Cardiac fibroblast (primary cell): ENCODE measurements around the gene NDC1.

Source experiments
- DNase-seq, 2 donors: peaks; one replicate each; pipeline versions ENCODE4 v3.0.0 to v3.0.0-alpha.2; 2010; ENCODE audit warnings: low read depth in 2 of 2
- H3K4me3 ChIP-seq, 2 donors: replicated peaks in 1 of 2; 1 replicate in 1 of 2; 2 replicates in 1 of 2; pipeline ENCODE4 v1.5.1; 2011; ENCODE audit warnings: low read depth in 2 of 2, low read length in 2 of 2, mild to moderate bottlenecking in 2 of 2, moderate library complexity in 1 of 2
- TF ChIP-seq, protein P1 (sequence below): IDR thresholded peaks from one replicate; pipeline ENCODE4 v1.5.1; 2011; ENCODE audit warnings: low read depth, mild to moderate bottlenecking, low read length, inconsistent platforms

Gene NDC1

DNA sequence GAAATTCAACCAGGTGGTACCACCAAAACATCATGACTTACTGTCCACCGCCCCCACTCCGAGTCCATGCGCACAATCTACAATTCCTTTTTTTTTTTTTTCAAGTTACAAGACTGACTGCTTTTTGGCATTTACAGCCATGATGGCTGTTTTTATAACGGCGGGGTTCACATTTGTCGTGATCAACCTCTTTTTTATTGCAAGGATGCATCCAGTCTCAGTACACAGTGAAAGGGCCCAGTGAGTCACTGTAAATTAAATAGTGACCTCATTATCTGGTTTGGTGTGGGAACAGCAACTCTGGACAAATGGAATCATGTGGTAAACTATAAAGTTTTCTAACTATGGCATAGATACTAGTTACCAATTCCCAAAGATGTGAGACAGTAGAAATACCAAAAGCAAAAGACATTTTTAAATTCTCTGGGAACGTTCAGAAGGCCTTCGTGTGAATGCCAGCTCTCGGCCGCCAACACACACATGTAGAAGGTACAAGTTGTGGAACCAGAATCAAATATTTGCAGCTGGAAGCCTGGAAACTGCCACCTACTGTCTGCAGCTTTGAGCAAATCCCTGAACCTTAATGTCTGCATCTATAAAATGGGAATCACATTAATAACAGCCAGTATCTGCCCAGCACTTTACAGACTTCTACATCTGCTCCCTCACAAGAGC, 104.0 kb downstream of the NDC1 start:
- TF ChIP-seq, protein P1, sequence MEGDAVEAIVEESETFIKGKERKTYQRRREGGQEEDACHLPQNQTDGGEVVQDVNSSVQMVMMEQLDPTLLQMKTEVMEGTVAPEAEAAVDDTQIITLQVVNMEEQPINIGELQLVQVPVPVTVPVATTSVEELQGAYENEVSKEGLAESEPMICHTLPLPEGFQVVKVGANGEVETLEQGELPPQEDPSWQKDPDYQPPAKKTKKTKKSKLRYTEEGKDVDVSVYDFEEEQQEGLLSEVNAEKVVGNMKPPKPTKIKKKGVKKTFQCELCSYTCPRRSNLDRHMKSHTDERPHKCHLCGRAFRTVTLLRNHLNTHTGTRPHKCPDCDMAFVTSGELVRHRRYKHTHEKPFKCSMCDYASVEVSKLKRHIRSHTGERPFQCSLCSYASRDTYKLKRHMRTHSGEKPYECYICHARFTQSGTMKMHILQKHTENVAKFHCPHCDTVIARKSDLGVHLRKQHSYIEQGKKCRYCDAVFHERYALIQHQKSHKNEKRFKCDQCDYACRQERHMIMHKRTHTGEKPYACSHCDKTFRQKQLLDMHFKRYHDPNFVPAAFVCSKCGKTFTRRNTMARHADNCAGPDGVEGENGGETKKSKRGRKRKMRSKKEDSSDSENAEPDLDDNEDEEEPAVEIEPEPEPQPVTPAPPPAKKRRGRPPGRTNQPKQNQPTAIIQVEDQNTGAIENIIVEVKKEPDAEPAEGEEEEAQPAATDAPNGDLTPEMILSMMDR: no peak
- no peak overlapping the region for H3K4me3 ChIP-seq
- DNase-seq: peak in 1 of 2 donors; percentile 86

DNA sequence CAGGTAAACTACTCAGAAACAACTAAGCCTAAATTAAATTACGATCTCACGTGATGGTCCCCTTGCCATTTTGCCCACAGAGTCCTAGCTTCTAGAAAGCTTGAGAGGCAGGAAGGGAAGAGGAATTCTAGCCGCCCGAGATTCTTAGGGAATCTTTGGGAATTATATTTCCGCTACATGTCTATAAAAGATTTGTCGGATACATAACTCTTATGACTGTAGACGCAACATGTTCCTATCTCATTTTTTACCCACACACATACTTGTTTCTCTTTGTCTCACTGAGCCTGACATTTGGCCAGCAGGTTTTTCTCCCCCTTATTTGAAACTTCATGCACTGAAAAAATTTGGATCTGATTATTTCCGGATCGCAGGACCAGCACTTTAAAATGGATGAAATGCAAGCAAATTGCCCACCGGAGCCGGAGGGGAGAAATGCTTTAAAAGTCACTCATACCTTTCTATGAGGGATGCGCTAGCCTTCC, 104.6 kb downstream of the NDC1 start:
- peak overlapping the region in 1 of 2 donors; percentile 15 for H3K4me3 ChIP-seq
- DNase-seq: no peak

DNA sequence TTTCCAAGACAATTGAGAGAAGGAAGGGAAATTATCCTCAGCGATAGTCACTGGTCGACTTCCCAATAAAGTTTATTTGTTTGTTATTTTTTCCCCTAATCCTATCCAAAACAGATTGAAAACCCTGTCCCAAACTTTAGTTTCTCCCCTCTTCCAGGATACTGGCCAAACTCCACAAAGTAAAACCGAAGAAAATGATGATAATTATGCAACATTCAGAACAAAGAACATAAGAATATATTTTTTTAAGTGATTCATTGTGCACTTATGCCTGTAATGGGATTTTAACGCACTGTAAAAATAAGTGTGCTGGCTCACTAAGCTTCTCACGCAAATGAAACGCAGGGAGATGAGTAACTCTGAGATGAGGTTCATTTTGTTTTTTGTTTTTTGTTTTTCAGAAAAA, 105.2 kb downstream of the NDC1 start:
- peak; percentile 77 to 96 for DNase-seq
- TF ChIP-seq, protein P1: no peak
- peak overlapping the region in 1 of 2 donors; percentile 27 for H3K4me3 ChIP-seq

More for the DNA sequence above, 104.6 kb downstream of the NDC1 start:
- TF ChIP-seq, protein P1: no peak

DNA sequence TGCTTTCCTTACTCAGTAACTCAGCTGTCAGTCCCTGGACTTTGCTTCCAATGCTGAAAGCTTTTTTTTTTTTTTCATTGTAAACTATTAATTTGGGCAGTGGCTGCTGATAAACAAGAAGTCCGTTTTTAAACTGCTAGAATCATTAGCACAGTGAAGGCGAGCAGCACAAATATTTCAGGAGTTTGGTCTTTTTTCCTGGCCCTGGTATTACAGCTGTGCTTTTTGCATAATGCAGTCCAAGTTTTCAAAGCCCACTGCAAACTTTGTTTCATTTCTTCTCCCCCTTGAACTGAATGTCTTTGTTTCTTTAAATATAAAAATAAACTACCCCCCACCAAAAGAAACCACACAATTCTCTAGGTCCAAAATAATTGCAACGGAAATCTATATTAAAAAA, 105.7 kb downstream of the NDC1 start:
- TF ChIP-seq, protein P1: no peak
- H3K4me3 ChIP-seq: peak overlapping the region in 1 of 2 donors; percentile 27
- peak in 1 of 2 donors; percentile 46 for DNase-seq

DNA sequence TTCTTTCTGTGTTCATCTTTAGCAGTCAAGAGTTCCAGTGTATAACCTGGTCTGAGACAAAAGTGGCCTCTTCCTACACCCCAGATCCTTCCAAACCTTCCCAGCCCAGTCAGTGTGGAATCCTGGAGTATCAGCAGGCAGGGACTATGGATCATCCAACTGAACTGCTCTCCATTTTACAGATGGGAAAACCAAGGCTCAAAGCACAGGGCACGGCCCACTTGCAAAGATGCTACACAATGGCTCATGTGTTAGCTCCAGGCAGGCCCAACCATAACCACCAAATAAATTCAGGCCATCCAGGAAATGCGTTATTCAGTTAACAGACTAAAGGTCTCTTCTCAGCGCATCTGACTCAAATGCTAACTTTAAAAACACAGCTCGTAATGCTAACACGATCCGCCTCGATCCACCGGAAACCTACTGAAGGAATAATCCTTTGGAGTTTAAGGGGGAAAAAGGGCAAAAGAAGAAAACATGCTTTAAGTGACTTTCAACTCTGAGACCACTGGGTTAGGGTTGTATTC, 106.3 kb downstream of the NDC1 start:
- TF ChIP-seq, protein P1: no peak
- peak in 1 of 2 donors; percentile 60 for DNase-seq
- H3K4me3 ChIP-seq: no peak overlapping the region

DNA sequence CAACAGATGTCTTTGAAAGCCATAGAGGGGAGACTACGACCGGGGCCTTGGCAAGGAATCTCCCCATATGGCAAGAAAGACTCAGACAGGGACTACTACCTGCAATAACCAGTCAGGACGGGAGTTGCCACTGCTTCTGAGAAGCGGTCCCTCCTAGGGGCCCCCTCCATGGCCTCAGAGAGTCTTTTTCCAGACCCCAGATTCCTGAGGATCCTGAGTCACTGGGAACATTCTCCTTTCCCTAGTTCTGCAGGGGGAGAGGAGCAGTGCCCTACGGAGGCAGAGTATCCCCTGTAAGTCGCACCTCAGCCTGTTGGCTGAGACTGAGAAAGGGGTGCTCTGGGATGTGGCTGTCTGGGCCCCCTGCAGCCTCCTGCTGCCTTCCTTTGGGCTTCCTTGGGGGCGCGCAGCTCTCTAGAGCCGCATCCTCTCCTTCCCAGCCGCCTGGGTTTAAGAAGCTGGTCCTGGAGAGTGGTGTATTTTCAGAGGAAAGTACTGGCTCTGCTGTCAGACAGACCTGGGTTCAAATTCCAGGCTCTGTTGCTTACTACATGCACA, 107.0 kb downstream of the NDC1 start:
- TF ChIP-seq, protein P1: no peak
- DNase-seq: no peak
- no peak overlapping the region for H3K4me3 ChIP-seq
